Transverse colon (tissue), 3 donors: ENCODE results near the gene MAX.

ENCODE experiments used
- CTCF ChIP-seq, 5 experiments: fragments of 200-600 bp in 3 of 5; fragments of 450-650 bp in 2 of 5; sonication (generic) in 3 of 5; IDR thresholded peaks; 1 replicate in 2 of 5; 2 replicates in 3 of 5; pipeline ENCODE4 v1.5.1; 2016 to 2017; ENCODE audit warnings: antibody characterized with exemption in 5 of 5, inconsistent platforms in 3 of 5, mild to moderate bottlenecking in 2 of 5, moderate library complexity in 1 of 5
- EP300 ChIP-seq: sonication (generic); formaldehyde crosslinking; IDR thresholded peaks from one replicate; pipeline ENCODE4 v1.6.1; 2017; ENCODE audit warnings: antibody characterized with exemption, low read depth
- POLR2A ChIP-seq: fragments of 450-650 bp; IDR thresholded peaks from one replicate; pipeline ENCODE4 v1.6.1; 2016; ENCODE audit warnings: antibody characterized with exemption, mild to moderate bottlenecking, moderate library complexity

GRCh38 chr14:65101631-65102440 lies 481 bp downstream of the MAX start:
- no peak for TF ChIP-seq CTCF (IDR thresholded peaks at IDR 0.05)
- no peak for TF ChIP-seq EP300
- TF ChIP-seq POLR2A: no peak
